Raji (cell line): Measurements from ENCODE around the gene JDP2.

Experiments used
- POLR2A ChIP-seq: IDR thresholded peaks from 2 replicates; pipeline ENCODE4 v1.6.1; 2011; ENCODE audit warnings: low read depth, low read length, control low read depth; ENCODE audit not compliant: insufficient read depth

The JDP2 gene

GRCh38 chr14:75470238-75470797 lies 42.5 kb downstream of the JDP2 start:
- no peak for TF ChIP-seq POLR2A

DNA sequence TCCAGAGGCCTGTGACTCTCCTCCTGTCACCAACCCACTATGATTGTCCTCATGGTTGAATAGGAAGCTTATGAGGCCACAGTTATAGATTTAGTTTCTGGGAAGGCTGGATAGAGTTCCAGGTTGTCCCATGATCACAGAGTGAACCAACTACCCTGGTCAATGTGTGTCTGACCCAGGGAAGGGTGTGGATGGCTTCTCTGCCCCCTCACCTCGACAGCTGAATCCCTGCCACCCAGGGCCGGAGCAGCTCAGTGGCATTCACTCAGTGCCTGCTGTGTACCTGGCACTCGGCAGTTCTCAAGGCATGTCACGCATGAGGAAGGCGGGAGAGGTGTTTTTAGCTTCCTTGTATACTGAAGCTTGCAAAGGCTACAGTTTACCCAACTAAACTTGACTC lies 43.2 kb downstream of the JDP2 start:
- TF ChIP-seq POLR2A: no peak

GRCh38 chr14:75476274-75476995 lies 48.6 kb downstream of the JDP2 start:
- TF ChIP-seq POLR2A: no peak

DNA sequence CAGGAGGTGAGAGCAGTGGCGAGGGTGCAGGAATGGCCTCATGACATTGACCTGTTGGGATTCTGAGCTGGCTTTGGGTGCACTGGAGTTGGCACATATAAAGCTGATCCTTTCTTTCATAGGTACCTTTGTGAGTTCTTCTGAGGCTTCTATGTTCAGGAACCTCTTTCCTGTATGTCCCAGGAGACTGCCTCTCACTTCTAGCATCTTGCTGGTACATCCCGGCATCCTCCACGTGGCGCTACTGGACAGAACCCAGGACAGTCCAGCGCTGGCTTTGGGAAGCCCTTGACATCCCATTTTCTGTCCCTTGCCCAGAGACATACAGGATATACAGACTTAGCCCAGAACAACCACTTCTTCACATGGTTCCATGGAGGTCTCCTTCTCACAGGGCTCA lies 50.1 kb downstream of the JDP2 start:
- no peak for TF ChIP-seq POLR2A

GRCh38 chr14:75479770-75480600 lies 52.2 kb downstream of the JDP2 start:
- TF ChIP-seq POLR2A: no peak

- TF ChIP-seq POLR2A: no peak
These were observed 54.5 kb downstream of the JDP2 start for GRCh38 chr14:75482366-75482765.

- TF ChIP-seq POLR2A: no peak
These were observed 57.0 kb downstream of the JDP2 start for GRCh38 chr14:75484711-75485429.

DNA sequence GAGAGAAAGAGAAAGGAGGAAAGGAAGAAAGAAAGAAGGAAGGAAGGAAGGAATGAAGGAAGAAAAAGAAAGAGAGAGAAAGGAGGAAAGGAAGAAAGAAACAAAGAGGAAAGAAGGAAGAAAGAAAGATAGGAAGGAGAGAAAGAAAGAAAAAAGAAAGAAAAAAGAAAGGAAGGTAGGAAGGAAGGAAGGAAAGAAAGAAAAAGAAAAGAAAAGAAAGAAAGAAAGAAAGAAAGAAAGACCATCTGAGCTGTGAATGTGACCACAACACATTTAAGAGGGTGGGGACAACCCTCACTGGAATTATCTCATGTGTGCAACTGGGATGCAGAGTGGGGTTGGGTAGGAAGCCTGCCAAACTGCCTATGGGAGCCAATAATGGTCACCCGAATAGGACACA lies 58.5 kb downstream of the JDP2 start:
- no peak for TF ChIP-seq POLR2A

GRCh38 chr14:75487155-75487671 lies 59.4 kb downstream of the JDP2 start:
- no peak for TF ChIP-seq POLR2A

- TF ChIP-seq POLR2A: no peak
These were observed 61.6 kb downstream of the JDP2 start for GRCh38 chr14:75489480-75489837.

- no peak for TF ChIP-seq POLR2A
These were observed 63.7 kb downstream of the JDP2 start for GRCh38 chr14:75491376-75491978.

GRCh38 chr14:75492832-75493591 lies 65.2 kb downstream of the JDP2 start:
- TF ChIP-seq POLR2A: no peak

DNA sequence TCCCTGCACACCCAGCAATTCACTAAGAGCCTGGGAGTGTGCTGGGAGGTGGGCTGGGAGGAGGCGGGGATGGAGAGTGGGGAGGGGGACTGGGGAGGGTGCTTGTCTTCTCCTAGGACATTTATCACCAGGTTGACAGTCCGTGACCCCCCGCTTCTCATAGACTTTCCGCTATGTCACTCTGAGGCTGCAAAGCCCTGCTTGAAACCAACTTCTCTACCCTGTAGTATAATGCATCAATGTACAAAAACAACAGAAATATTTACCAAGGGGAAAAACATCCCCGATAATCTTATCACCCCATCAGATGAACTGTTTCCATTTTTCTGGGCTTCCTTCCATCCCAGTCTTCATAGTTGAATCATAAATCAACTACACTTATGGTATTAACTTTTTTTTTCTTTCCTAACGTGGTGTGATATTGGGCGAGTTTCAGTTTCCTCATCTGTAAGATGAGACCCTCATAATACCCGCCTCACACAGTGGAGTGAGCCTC lies 65.8 kb downstream of the JDP2 start:
- TF ChIP-seq POLR2A: no peak

GRCh38 chr14:75494896-75495295 lies 67.1 kb downstream of the JDP2 start:
- no peak for TF ChIP-seq POLR2A
